ENCODE measurements around the gene SSBP3.
A peak's percentile ranks its signal among the peaks of the same experiment; 100 is the strongest.
"Not testable (repeated sequence)": the region's sequence is repeated elsewhere in the genome, so short reads cannot be mapped to it uniquely, and the experiment has no call there.

Gene SSBP3

GRCh38 chr1:54221867-54222484 lies 184.2 kb downstream of the SSBP3 start:
- no peak for DNase-seq (ENCODE audit: low read depth in 2 of 2)

GRCh38 chr1:54221113-54221834 lies 184.9 kb downstream of the SSBP3 start:
- DNase-seq (ENCODE audit: low read depth in 2 of 2) = no peak

DNA sequence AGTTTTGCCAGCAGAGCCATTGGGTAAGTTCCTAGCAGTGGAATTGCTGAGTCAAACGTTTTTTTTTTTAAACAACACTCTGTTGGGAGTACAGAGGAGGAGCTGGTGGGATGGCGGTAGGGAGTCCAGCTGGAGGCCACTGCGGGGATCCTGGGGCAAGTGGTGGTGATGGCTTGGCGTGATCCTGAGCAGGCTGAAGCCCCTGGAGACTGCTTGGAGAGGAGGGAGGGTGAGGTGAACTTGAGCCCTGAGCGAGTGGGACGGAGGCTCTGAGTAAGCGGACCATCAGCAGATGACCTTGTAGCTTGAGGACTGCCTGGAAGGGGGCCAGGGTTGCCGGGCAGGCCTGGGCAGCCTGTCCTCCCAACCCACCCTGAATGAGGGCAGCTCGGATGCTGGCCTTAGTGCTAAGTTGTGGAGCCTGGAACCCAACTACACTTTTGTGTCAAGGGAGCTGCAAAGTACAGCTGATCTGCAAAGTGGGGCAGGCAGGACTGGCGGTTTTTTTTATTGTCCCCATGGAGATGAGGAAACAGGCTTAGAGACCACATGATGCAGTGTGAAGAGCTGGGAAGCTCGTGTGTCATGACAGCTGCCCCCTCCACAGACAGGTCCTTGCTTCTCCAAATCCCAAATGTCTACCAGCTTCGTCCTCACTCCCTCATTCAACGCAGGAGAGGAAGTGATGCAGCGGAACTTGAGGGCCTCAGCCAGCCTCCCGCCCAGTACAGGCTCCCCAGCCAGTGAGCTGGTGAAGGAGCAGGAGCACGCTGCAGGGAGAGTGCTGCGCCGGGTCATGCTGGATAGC lies 186.0 kb downstream of the SSBP3 start:
- DNase-seq (ENCODE audit: low read depth in 2 of 2) = no peak

GRCh38 chr1:54219688-54220003 lies 186.5 kb downstream of the SSBP3 start:
- no peak for DNase-seq (ENCODE audit: low read depth in 2 of 2)

GRCh38 chr1:54218883-54219687 lies 187.1 kb downstream of the SSBP3 start:
- no peak for DNase-seq (ENCODE audit: low read depth in 2 of 2)

DNA sequence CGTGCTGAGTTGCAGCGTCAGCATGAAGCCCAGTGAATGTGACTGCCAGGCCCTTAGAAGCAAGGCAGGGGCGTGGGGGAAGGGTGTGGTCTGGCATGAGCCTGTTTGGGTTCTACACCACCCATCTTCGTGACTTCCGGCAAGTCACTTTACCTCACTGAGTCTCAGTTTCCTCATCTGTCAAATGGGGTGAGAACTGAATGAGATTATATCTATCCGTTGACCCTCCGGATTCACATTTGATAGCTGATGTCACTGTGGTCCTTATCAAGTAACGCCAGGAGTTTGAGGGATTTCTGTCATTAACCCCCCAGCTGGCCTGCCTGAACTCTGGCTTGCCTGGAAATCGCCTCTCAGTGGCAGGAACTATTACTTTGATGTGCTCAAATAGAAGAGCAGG lies 190.7 kb downstream of the SSBP3 start:
- DNase-seq (ENCODE audit: low read depth in 2 of 2) = no peak

DNA sequence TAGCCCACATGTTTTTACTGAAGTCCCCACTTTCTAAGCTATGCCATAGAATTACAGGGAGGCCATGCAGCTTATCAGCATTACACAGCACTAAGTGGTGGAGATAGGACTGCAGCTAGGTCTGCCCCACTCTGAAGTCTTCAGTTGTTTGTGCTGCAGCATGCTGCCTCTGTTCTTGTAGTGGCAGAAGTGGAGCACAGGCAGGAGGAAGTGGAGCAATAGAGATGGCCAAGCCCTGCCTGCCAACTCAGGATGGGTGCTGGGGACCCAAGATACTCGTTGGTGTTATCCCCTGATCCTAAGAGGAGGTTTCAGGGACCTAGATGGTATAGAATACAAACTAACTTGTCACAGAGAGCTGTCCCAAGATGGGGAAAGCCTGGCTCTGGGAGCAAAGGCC lies 193.3 kb downstream of the SSBP3 start:
- no peak for DNase-seq (ENCODE audit: low read depth in 2 of 2)

DNA sequence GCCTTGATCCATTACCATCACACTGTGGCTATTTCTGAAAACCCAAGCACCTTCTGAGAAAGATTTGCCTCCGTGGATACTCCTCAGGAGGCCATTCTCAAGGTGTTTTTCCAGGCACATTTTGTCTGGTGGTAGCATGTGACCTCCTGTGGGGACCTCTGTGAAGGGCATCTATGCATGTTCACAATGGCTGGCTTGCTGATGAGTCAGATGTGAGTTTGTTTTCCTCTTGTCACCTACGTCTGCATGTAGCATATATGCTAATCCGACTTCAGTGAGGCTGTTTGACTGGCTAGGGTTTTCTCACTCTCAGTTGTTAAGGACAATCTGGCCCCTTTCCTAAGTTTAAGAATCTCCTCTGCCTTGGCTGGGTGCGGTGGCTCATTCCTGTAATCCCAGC lies 198.3 kb downstream of the SSBP3 start:
- DNase-seq (ENCODE audit: low read depth in 2 of 2) = not testable (repeated sequence)

GRCh38 chr1:54207287-54207686 lies 198.9 kb downstream of the SSBP3 start:
- DNase-seq (ENCODE audit: low read depth in 2 of 2) = no peak

GRCh38 chr1:54204199-54204598 lies 202.0 kb downstream of the SSBP3 start:
- no peak for DNase-seq (ENCODE audit: low read depth in 2 of 2)

GRCh38 chr1:54200519-54200997 lies 205.6 kb downstream of the SSBP3 start:
- peak; percentile 12 to 15 for DNase-seq (ENCODE audit: low read depth in 2 of 2)

DNA sequence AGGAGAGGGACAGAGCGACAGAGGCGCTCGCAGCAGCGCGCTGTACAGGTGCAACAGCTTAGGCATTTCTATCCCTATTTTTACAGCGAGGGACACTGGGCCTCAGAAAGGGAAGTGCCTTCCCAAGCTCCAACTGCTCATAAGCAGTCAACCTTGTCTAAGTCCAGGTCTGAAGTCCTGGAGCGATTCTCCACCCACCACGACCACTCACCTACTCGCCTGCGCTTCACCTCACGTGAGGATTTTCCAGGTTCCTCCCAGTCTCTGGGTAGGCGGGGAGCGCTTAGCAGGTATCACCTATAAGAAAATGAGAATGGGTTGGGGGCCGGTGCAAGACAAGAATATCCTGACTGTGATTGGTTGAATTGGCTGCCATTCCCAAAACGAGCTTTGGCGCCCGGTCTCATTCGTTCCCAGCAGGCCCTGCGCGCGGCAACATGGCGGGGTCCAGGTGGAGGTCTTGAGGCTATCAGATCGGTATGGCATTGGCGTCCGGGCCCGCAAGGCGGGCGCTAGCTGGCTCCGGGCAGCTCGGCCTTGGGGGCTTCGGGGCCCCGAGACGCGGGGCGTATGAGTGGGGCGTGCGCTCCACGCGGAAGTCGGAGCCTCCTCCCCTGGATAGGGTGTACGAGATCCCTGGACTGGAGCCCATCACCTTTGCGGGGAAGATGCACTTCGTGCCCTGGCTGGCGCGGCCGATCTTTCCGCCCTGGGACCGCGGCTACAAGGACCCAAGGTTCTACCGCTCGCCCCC lies 206.3 kb downstream of the SSBP3 start, which contains the start of the genes CYB5RL and MRPL37:
Gene CYB5RL (minus strand): TSS at position 266 of the 754 bp plus-strand sequence. CDS start 4,414 bp downstream, outside the sequence.
Gene MRPL37 (plus strand): TSS at position 403 of the 754 bp plus-strand sequence. CDS start 77 bp downstream, at position 480.
- peak; percentile 80 to 89 for DNase-seq (ENCODE audit: low read depth in 2 of 2)

GRCh38 chr1:54199151-54199764 lies 206.9 kb downstream of the SSBP3 start:
- DNase-seq (ENCODE audit: low read depth in 2 of 2) = no peak

- no peak for DNase-seq (ENCODE audit: low read depth in 2 of 2)
These were observed 212.7 kb downstream of the SSBP3 start for GRCh38 chr1:54193453-54193852.

DNA sequence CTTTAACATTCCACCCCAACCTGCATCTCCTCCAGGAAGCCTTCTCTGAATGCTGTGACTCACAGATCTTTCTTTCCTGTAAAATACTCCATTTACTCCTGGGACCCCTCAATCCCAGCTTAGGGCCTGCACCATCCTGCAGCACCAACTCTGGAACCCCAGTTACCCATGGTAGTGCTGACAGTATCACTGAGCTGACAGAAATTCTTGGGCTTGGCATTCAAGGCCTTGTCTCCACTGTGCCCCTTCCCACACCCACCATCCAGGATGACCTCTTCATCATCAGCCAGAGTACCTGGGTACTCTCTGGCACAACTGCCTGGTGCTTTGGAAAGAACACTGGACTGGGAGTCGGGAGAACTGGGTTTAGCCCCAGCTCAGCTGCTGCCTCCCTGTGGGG lies 214.7 kb downstream of the SSBP3 start:
- DNase-seq (ENCODE audit: low read depth in 2 of 2) = no peak

- no peak for DNase-seq (ENCODE audit: low read depth in 2 of 2)
These were observed 215.7 kb downstream of the SSBP3 start for GRCh38 chr1:54190526-54190925.

DNA sequence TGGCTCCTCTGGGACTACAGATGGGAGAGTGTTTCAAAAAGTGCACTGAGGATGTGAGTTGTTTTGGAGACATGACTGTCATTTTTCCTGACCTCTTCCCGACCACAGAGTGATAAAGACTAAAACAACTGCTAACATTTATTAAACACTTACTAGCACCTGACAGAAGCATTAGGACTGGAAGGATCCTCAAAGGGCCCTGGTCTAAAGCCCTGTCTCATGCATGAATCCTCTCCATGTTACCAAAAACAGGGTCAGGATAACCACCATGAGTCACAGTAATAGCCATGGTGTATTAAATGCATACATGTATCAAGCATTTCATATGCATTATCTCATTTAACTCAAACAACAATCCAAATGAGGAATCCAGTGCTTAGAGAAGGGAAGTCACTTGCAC lies 217.9 kb downstream of the SSBP3 start:
- no peak for DNase-seq (ENCODE audit: low read depth in 2 of 2)

GRCh38 chr1:54186056-54186455 lies 220.1 kb downstream of the SSBP3 start:
- no peak for DNase-seq (ENCODE audit: low read depth in 2 of 2)

DNA sequence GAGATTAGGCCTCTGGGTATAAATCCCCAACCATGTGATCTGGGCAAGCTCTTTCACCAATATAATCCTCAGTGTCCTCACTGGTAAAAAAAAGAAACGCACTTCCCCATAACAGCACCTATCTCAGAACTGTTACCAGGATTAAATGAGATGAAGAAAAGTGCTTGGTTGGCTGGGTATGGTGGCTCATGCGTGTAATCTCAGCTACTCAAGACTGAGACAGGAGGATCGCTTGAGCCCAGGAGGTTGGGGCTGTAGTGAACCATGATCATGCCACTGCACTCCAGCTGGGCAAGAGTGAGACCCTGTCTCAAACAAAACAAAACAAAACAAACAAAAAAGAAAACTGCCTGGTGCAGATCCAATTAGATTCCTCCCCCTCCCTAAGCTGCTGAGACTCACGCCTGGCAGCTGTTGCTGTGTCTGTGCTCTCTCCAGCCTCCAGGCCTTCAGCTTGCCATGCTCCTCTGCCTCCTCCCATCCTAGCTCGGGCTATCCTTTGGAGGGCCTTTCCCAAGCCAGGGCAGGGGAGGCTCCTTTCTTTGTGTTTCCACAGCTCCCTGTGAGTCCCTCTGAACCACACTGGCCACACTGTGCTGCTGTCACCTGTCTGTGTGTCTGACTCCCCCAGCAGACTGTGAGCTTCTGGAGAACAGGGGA lies 225.4 kb downstream of the SSBP3 start:
- no peak for DNase-seq (ENCODE audit: low read depth in 2 of 2)
